Left ventricle myocardium inferior (tissue), 1 donor: ENCODE measurements around the gene TFPI2. TPM values are rescaled to one million over a fixed set of nuclear protein-coding genes. Genes with fewer than 3 reads are reported as not detected.

Experiments
- DNase-seq: peaks from one replicate; pipeline ENCODE4 v3.0.0-alpha.2; 2020
- H3K27ac ChIP-seq: fragments of 200-600 bp; replicated peaks from 2 replicates; pipeline ENCODE4 v1.8.0; 2021
- H3K27me3 ChIP-seq: fragments of 200-600 bp; 2 replicates; pipeline ENCODE4 v1.8.0; 2021; ENCODE audit warnings: low read depth
- H3K36me3 ChIP-seq: fragments of 200-600 bp; 2 replicates; pipeline ENCODE4 v1.8.0; 2021
- H3K4me1 ChIP-seq: fragments of 200-600 bp; 2 replicates; pipeline ENCODE4 v1.8.0; 2021
- H3K4me3 ChIP-seq: fragments of 200-600 bp; 2 replicates; pipeline ENCODE4 v1.8.0; 2021; ENCODE audit warnings: mild to moderate bottlenecking, moderate library complexity
- H3K9me3 ChIP-seq: fragments of 200-600 bp; replicated peaks from 2 replicates; pipeline ENCODE4 v1.8.0; 2021
- CTCF ChIP-seq: fragments of 200-600 bp; IDR thresholded peaks from 2 replicates; pipeline ENCODE4 v1.8.0; 2021; ENCODE audit warnings: antibody characterized with exemption, mild to moderate bottlenecking, borderline replicate concordance
- intact Hi-C: fragments of 100-400 bp; cut with micrococcal nuclease; formaldehyde crosslinking; loops from one replicate; pipeline ENCODE4 v1.11.0; 2022
- total RNA-seq: library from RNA; stranded (reverse); fragmentation: NEBNext Ultra II Directional; extraction: Animal tissue kit (Norgen Biotek cat#: 25700); gene quantifications from one replicate; pipeline ENCODE4 v1.2.1, GENCODE V29; 2021
- donor health status: DM: no; HTN: yes; CAD: no; lungs with severe emphysema.

Gene TFPI2
- total RNA-seq, 1 donor from 2014 or later, result 1.5 TPM

- no peak overlapping the region for H3K4me3 ChIP-seq
- H3K36me3 ChIP-seq, result no peaks in the 10 kb centered on the region
- no peaks in the 10 kb centered on the region for H3K9me3 ChIP-seq
- no peak overlapping the region for H3K27ac ChIP-seq
- H3K4me1 ChIP-seq, result peaks cover 4% of the 10 kb centered on the region
- intact Hi-C loops, result loop anchor here (2.0 kb wide), 1 partner anchor 184 kb away; no protein-coding TSS in a partner anchor
- peak; percentile 87 for TF ChIP-seq CTCF
- DNase-seq, result no peak
- no peaks in the 10 kb centered on the region for H3K27me3 ChIP-seq
These were observed 12.3 kb upstream of the TFPI2 start for GRCh38 chr7:93902777-93903423.

GRCh38 chr7:93897680-93898079 is 7.1 kb upstream of the TFPI2 start:
- TF ChIP-seq CTCF, result no peak
- no peaks in the 10 kb centered on the region for H3K27me3 ChIP-seq
- DNase-seq, result no peak
- intact Hi-C loops, result loop anchor here (10.0 kb wide), 1 partner anchor 107 kb away; the partner anchor contains the start of gene BET1
- no peaks in the 10 kb centered on the region for H3K36me3 ChIP-seq
- no peak overlapping the region for H3K27ac ChIP-seq
- no peaks in the 10 kb centered on the region for H3K9me3 ChIP-seq
- no peak overlapping the region for H3K4me3 ChIP-seq
- peaks cover 18% of the 10 kb centered on the region for H3K4me1 ChIP-seq

GRCh38 chr7:93895859-93896600 is 5.5 kb upstream of the TFPI2 start:
- H3K36me3 ChIP-seq, result no peaks in the 10 kb centered on the region
- no peak overlapping the region for H3K4me3 ChIP-seq
- H3K9me3 ChIP-seq, result no peaks in the 10 kb centered on the region
- no peak for DNase-seq
- peaks cover 9% of the 10 kb centered on the region for H3K27me3 ChIP-seq
- H3K27ac ChIP-seq, result no peak overlapping the region
- H3K4me1 ChIP-seq, result peaks cover 18% of the 10 kb centered on the region
- TF ChIP-seq CTCF, result no peak
- intact Hi-C loops, result loop anchor here (10.0 kb wide), 1 partner anchor 109 kb away; the partner anchor contains the start of gene BET1

GRCh38 chr7:93894966-93895640 is 4.5 kb upstream of the TFPI2 start:
- no peak for DNase-seq
- intact Hi-C loops, result loop anchor here (10.0 kb wide), 1 partner anchor 110 kb away; the partner anchor contains the start of gene BET1
- peaks cover 18% of the 10 kb centered on the region for H3K27me3 ChIP-seq
- peak overlapping the region; percentile 11 for H3K27ac ChIP-seq
- H3K36me3 ChIP-seq, result no peaks in the 10 kb centered on the region
- no peaks in the 10 kb centered on the region for H3K9me3 ChIP-seq
- TF ChIP-seq CTCF, result no peak
- H3K4me3 ChIP-seq, result no peak overlapping the region
- H3K4me1 ChIP-seq, result peaks cover 27% of the 10 kb centered on the region

GRCh38 chr7:93894426-93894825 is 3.9 kb upstream of the TFPI2 start:
- intact Hi-C loops, result loop anchor here (10.0 kb wide), 1 partner anchor 110 kb away; the partner anchor contains the start of gene BET1
- Histone ChIP-seq H3K4me3 (no peak overlapping the region), H3K4me1 (peaks cover 32% of the 10 kb centered on the region), H3K9me3 (no peaks in the 10 kb centered on the region), H3K27ac (peak overlapping the region; percentile 11), H3K27me3 (peaks cover 20% of the 10 kb centered on the region), H3K36me3 (no peaks in the 10 kb centered on the region)
- TF ChIP-seq CTCF, result no peak
- no peak for DNase-seq
